ENCODE data around the gene UVRAG.

Gene UVRAG

GRCh38 chr11:75913984-75914383, 99.0 kb downstream of the UVRAG start:
- H3K4me2 ChIP-seq (ENCODE audit: low read length), result no peak overlapping the region
- no peak overlapping the region for H3K9ac ChIP-seq
- no peaks in the 10 kb centered on the region for H3K4me1 ChIP-seq
- no peak for TF ChIP-seq CTCF (IDR thresholded peaks at IDR 0.05)
- H3K79me2 ChIP-seq, result no peaks in the 10 kb centered on the region
- no peaks in the 10 kb centered on the region for H3K27me3 ChIP-seq (ENCODE audit: control insufficient read depth, insufficient read depth, low read length)
- H3K9me3 ChIP-seq (ENCODE audit: control insufficient read depth, low read length), result no peaks in the 10 kb centered on the region
- no peak overlapping the region for H2AFZ ChIP-seq
- H3K36me3 ChIP-seq (ENCODE audit: control insufficient read depth, insufficient read depth, low read length), result no peaks in the 10 kb centered on the region
- H3K27ac ChIP-seq, result no peak overlapping the region
- H3K4me3 ChIP-seq (ENCODE audit: low read depth, low read length), result no peak overlapping the region

GRCh38 chr11:75916882-75917281, 101.9 kb downstream of the UVRAG start:
- Histone ChIP-seq H3K9ac (no peak overlapping the region), H3K4me2 (ENCODE audit: low read length) (no peak overlapping the region), H3K4me1 (no peaks in the 10 kb centered on the region)

GRCh38 chr11:75918331-75918730, 103.3 kb downstream of the UVRAG start:
- Histone ChIP-seq H3K79me2 (no peaks in the 10 kb centered on the region), H3K27ac (no peak overlapping the region), H3K4me2 (ENCODE audit: low read length) (no peak overlapping the region), H3K36me3 (ENCODE audit: control insufficient read depth, insufficient read depth, low read length) (no peaks in the 10 kb centered on the region), H3K27me3 (ENCODE audit: control insufficient read depth, insufficient read depth, low read length) (no peaks in the 10 kb centered on the region), H3K4me1 (no peaks in the 10 kb centered on the region), H3K4me3 (ENCODE audit: low read depth, low read length) (no peak overlapping the region), H3K9me3 (ENCODE audit: control insufficient read depth, low read length) (no peaks in the 10 kb centered on the region), H2AFZ (no peak overlapping the region), H3K9ac (no peak overlapping the region)
- TF ChIP-seq CTCF (IDR thresholded peaks at IDR 0.05), result no peak

More at GRCh38 chr11:75916882-75917281, 101.9 kb downstream of the UVRAG start:
- Histone ChIP-seq H3K36me3 (ENCODE audit: control insufficient read depth, insufficient read depth, low read length) (no peaks in the 10 kb centered on the region), H3K79me2 (no peaks in the 10 kb centered on the region), H3K9me3 (ENCODE audit: control insufficient read depth, low read length) (no peaks in the 10 kb centered on the region), H3K27me3 (ENCODE audit: control insufficient read depth, insufficient read depth, low read length) (no peaks in the 10 kb centered on the region), H3K27ac (no peak overlapping the region), H2AFZ (no peak overlapping the region), H3K4me3 (ENCODE audit: low read depth, low read length) (no peak overlapping the region)
- no peak for TF ChIP-seq CTCF (IDR thresholded peaks at IDR 0.05)

GRCh38 chr11:75919525-75919924, 104.5 kb downstream of the UVRAG start:
- H3K27ac ChIP-seq, result no peak overlapping the region

More at GRCh38 chr11:75919525-75919924, 104.5 kb downstream of the UVRAG start:
- H3K4me3 ChIP-seq (ENCODE audit: low read depth, low read length), result no peak overlapping the region
- no peak for TF ChIP-seq CTCF (IDR thresholded peaks at IDR 0.05)
- H3K9me3 ChIP-seq (ENCODE audit: control insufficient read depth, low read length), result no peaks in the 10 kb centered on the region
- H3K27me3 ChIP-seq (ENCODE audit: control insufficient read depth, insufficient read depth, low read length), result no peaks in the 10 kb centered on the region
- no peak overlapping the region for H3K4me2 ChIP-seq (ENCODE audit: low read length)
- H3K79me2 ChIP-seq, result no peaks in the 10 kb centered on the region
- no peak overlapping the region for H2AFZ ChIP-seq
- no peak overlapping the region for H3K9ac ChIP-seq
- no peaks in the 10 kb centered on the region for H3K4me1 ChIP-seq
- no peaks in the 10 kb centered on the region for H3K36me3 ChIP-seq (ENCODE audit: control insufficient read depth, insufficient read depth, low read length)

All from parathyroid adenoma (tissue), 2 donors.